Tibial nerve (tissue), 4 donors: ENCODE measurements around the gene SEMA4G. TPM values are rescaled to one million over a fixed set of nuclear protein-coding genes. Genes with fewer than 3 reads are reported as not detected.

ENCODE experiments used
- DNase-seq, 2 donors: peaks; one replicate each; pipeline ENCODE4 v3.0.0-alpha.2; 2019; ENCODE audit warnings: low spot score in 2 of 2
- H3K27ac ChIP-seq, 4 donors: fragments of 200-600 bp; sonication (generic) in 3 of 4; one replicate each; pipeline ENCODE4 v1.5.1; 2017 to 2019; ENCODE audit warnings: mild to moderate bottlenecking in 1 of 4
- H3K27me3 ChIP-seq, 2 donors: fragments of 200-600 bp; sonication (generic) in 1 of 2; one replicate each; pipeline versions ENCODE4 v1.5.1 to v1.6.0; 2017 to 2019
- H3K36me3 ChIP-seq, 3 donors: fragments of 200-600 bp; sonication (generic); one replicate each; pipeline ENCODE4 v1.5.1; 2018 to 2019
- H3K4me1 ChIP-seq, 4 donors: fragments of 200-600 bp; sonication (generic) in 3 of 4; one replicate each; pipeline ENCODE4 v1.5.1; 2017 to 2019
- H3K4me3 ChIP-seq, 4 donors: fragments of 200-600 bp; sonication (generic) in 3 of 4; one replicate each; pipeline ENCODE4 v1.5.1; 2017 to 2019; ENCODE audit warnings: mild to moderate bottlenecking in 1 of 4, moderate library complexity in 1 of 4
- H3K9me3 ChIP-seq, 4 donors: fragments of 200-600 bp; sonication (generic) in 3 of 4; one replicate each; pipeline ENCODE4 v1.5.1; 2017 to 2019
- CTCF ChIP-seq, 5 experiments: fragments of 200-600 bp in 3 of 5; fragments of 450-650 bp in 2 of 5; sonication (generic) in 3 of 5; IDR thresholded peaks; one replicate each; pipeline ENCODE4 v1.5.1; 2016 to 2019; ENCODE audit warnings: antibody characterized with exemption in 5 of 5, mild to moderate bottlenecking in 3 of 5, moderate library complexity in 2 of 5
- EP300 ChIP-seq, 2 donors: sonication (generic); formaldehyde crosslinking; IDR thresholded peaks; one replicate each; pipeline ENCODE4 v1.6.1; 2017; ENCODE audit warnings: antibody characterized with exemption in 2 of 2, mild to moderate bottlenecking in 1 of 2
- POLR2A ChIP-seq, 2 donors: fragments of 450-650 bp; IDR thresholded peaks; one replicate each; pipeline ENCODE4 v1.6.1; 2017; ENCODE audit warnings: antibody characterized with exemption in 2 of 2, mild to moderate bottlenecking in 2 of 2, moderate library complexity in 2 of 2
- WGBS, 2 donors: methylation state at CpG; one replicate each; pipeline ENCODE4 v1.1.5; 2018; 5-methylcytosine and 5-hydroxymethylcytosine counted together
- total RNA-seq, 4 donors: library from RNA; depleted of rRNA; stranded (reverse); fragments of >200 nt; gene quantifications; one replicate each; pipeline ENCODE4 v1.1.0, GENCODE V29; 2016

The SEMA4G gene
- total RNA-seq, 4 donors from 2014 or later = 3.1 to 9.2 (median 5.3) TPM

DNA sequence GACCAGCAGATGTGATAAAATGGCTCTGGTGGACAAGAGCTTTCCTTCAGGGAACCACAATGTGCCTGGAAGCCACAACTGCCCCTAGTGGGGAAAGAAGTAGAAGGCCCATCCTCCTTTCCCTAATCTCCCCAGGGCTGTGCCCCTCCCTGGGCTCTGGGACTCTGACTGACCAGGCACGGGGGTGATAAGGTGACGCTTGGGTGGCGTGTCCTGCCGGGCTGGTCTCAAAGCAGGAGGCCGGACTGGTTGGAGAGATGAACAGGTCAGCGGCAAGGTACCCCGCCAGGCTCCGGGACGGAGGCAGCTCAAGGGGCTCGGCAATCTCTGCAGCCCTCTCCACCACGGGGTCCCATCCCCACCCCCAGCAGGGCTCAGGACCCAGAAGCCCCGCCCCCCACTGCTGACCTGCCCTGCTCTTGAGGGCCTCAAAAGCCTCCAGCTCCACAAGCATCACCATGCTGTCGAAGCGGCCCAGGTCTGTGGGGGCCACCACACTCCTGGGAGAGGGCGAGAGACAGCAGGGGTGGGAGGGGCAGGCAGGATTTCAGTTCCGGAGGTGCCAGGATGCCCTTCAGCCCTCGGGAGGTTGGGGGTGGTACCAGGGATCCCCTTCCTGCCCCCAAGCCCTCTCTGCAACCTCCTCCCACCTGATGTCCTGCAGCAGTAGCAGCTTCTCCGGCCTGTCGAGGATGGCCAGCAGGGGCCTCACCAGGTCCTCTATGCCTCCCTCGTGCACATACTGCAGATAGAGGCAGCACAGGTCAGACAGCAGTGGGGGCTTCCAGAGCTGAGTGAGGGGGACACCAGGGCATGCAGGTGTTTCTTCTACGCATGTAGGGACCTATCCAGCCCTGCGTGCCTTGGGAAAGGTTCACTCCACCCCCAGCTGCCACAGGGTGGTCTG lies 42.5 kb downstream of the SEMA4G start:
- Histone ChIP-seq H3K4me1 (peaks cover 0 to 59% (median 29%) of the 10 kb centered on the region in 4 donors), H3K4me3 (no peak overlapping the region), H3K9me3 (no peaks in the 10 kb centered on the region), H3K36me3 (peaks cover 0 to 8% (median 0%) of the 10 kb centered on the region in 3 donors), H3K27ac (peak overlapping the region in 3 of 4 donors; percentile 0 to 84 (median 77)), H3K27me3 (no peaks in the 10 kb centered on the region)
- no peak for DNase-seq
- TF ChIP-seq POLR2A (IDR thresholded peaks at IDR 0.05) (no peak), CTCF (IDR thresholded peaks at IDR 0.05) (peak in 1 of 5 experiments; percentile 21)
- WGBS, 2 donors = 54 to 86% methylated on average over 11 to 15 of the region's 22 CpGs

DNA sequence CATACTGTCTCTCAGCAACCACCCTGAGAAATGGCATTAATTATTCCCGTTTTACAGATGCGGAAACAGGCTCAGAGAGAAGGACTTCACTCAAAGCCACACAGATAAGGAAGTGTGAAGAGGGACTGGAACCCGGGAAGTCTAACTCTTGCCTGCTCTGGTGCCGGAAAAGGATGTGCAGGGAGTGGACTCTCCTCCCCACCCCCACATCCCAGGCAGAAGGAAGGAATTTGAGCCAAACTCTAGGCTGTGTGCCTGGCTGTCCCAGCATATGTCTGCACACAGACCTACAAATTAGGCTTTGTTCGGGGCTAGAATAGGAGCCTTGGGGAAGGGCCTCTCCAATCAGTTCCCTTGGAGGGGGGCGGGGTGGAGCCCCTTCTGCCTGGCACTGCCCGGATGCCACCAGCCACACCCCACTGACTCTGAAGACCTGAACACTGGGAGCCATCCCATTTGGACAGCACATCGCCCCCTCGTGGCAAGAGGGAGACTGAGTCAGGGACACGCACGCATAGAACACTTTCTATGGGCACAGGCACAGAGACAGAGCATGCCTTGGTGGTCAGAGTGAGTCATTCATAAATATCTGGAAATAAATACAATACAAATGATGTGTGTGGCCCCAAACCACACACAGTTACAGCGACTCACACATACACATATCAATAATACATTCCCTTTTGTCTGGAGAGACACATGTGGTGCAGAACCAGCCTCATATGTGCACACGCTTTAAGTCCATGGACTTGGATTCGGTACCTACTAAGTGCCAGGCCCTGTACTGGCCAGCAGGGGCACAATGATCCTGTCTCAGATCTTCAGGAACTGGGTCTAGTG lies 43.4 kb downstream of the SEMA4G start:
- DNase-seq = peak; percentile 81 to 90
- TF ChIP-seq EP300 (IDR thresholded peaks at IDR 0.05) (peak in 1 of 2 donors; percentile 83), CTCF (IDR thresholded peaks at IDR 0.05) (peak; percentile 78 to 97 (median 92)), POLR2A (IDR thresholded peaks at IDR 0.05) (no peak)
- H3K9me3 ChIP-seq = no peaks in the 10 kb centered on the region
- peak overlapping the region; percentile 0 to 84 (median 70) for H3K27ac ChIP-seq
- H3K27me3 ChIP-seq = no peaks in the 10 kb centered on the region
- no peak overlapping the region for H3K4me3 ChIP-seq
- peaks cover 0 to 49% (median 26%) of the 10 kb centered on the region in 4 donors for H3K4me1 ChIP-seq
- H3K36me3 ChIP-seq = no peaks in the 10 kb centered on the region
- 6 to 12% methylated on average over 14 of the region's 14 CpGs for WGBS, 2 donors

GRCh38 chr10:101013365-101013825 lies 44.1 kb downstream of the SEMA4G start:
- Histone ChIP-seq H3K36me3 (no peaks in the 10 kb centered on the region), H3K4me3 (no peak overlapping the region), H3K9me3 (no peaks in the 10 kb centered on the region), H3K27ac (peak overlapping the region in 3 of 4 donors; percentile 62 to 84 (median 77)), H3K4me1 (peaks cover 0 to 44% (median 23%) of the 10 kb centered on the region in 4 donors), H3K27me3 (no peaks in the 10 kb centered on the region)
- WGBS, 2 donors = 55 to 59% methylated on average over 9 of the region's 9 CpGs
- TF ChIP-seq CTCF (IDR thresholded peaks at IDR 0.05) (no peak), EP300 (IDR thresholded peaks at IDR 0.05) (no peak), POLR2A (IDR thresholded peaks at IDR 0.05) (no peak)
- no peak for DNase-seq

DNA sequence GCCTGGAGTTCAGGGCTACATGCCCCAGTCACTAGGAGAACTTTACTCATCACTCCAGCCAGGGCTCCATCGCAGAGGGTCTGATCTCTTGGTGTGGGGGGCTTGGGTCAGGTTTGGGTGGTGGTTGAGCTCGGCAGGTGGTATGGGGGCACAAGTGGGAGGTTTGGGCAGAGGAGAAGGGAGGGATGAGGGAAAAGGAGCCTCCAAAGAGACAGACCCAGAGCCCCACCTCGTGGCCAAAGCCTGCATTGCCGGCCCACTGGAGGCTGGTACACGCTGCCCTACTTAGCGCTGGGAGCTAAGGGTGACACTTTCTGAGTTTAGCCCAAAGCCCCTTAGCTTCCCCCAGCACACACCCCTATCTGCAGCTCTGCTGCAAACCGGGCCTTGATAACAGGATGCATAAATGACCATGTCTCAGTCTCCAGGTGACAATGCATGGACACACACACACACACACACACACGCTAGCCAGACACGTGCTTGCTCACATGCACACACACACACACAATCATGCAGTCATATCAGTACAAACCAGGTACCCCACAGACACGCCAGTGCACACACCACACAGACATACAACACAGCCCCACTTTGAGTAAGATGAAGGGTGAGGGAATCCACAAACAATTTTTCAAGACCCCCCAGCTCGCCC lies 45.1 kb downstream of the SEMA4G start:
- Histone ChIP-seq H3K36me3 (no peaks in the 10 kb centered on the region), H3K4me3 (no peak overlapping the region), H3K27ac (no peak overlapping the region), H3K27me3 (peaks cover 0 to 7% of the 10 kb centered on the region in 2 donors), H3K9me3 (no peaks in the 10 kb centered on the region), H3K4me1 (peaks cover 0 to 43% (median 28%) of the 10 kb centered on the region in 4 donors)
- peak; percentile 82 to 93 for DNase-seq
- TF ChIP-seq CTCF (IDR thresholded peaks at IDR 0.05) = peak; percentile 91 to 94 (median 93)
- no peak for TF ChIP-seq EP300 (IDR thresholded peaks at IDR 0.05)
- WGBS, 2 donors = 19 to 25% methylated on average over 11 of the region's 11 CpGs
